Duodenal mucosa (tissue), 2 donors: ENCODE results near the gene CLRN1.

Experiments used
- H3K27ac ChIP-seq: one replicate; pipeline ENCODE4 v1.7.0; 2013; ENCODE audit warnings: low read depth, low read length
- H3K27me3 ChIP-seq, 2 donors: one replicate each; pipeline ENCODE4 v1.7.0; 2013; ENCODE audit warnings: low read length in 2 of 2, control low read depth in 1 of 2; ENCODE audit not compliant: insufficient read depth in 2 of 2, control insufficient read depth in 1 of 2
- H3K36me3 ChIP-seq, 2 donors: one replicate each; pipeline ENCODE4 v1.7.0; 2013; ENCODE audit warnings: low read length in 2 of 2, control low read depth in 1 of 2; ENCODE audit not compliant: insufficient read depth in 2 of 2, control insufficient read depth in 1 of 2
- H3K4me1 ChIP-seq, 2 donors: one replicate each; pipeline ENCODE4 v1.7.0; 2013; ENCODE audit warnings: low read length in 2 of 2, control low read depth in 1 of 2; ENCODE audit not compliant: insufficient read depth in 2 of 2, control insufficient read depth in 1 of 2
- H3K4me3 ChIP-seq, 2 donors: one replicate each; pipeline ENCODE4 v1.7.0; 2013; ENCODE audit warnings: low read length in 2 of 2, low read depth in 1 of 2
- H3K9ac ChIP-seq, 2 donors: one replicate each; pipeline ENCODE4 v1.7.0; 2013; ENCODE audit warnings: low read length in 2 of 2, low read depth in 1 of 2
- H3K9me3 ChIP-seq, 2 donors: one replicate each; pipeline ENCODE4 v1.7.0; 2013; ENCODE audit warnings: low read length in 2 of 2, control low read depth in 1 of 2; ENCODE audit not compliant: control insufficient read depth in 1 of 2

CLRN1 gene

DNA sequence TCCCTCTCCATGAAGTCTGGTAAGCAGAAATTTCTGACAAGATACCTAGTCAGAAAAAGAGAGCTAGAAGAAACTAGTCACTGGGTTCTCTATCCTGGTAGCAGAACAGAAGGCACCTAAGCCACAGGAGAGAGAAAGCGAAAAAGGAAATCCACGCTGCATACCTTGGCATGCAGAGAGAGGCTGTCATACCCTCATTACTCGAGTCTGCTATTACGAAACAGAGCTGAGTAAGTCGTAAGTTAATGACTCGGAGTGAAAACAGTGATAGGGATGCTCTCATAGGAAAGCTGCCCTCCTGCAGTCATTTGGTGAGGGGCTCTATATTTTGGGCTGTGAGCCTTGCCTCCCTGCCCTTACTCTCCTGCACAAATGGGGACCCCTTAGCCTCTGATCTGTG lies 16.2 kb downstream of the CLRN1 start:
- no peak overlapping the region for H3K27ac ChIP-seq
- H3K9me3 ChIP-seq, result no peaks in the 10 kb centered on the region
- no peak overlapping the region for H3K4me3 ChIP-seq
- no peaks in the 10 kb centered on the region for H3K36me3 ChIP-seq
- no peaks in the 10 kb centered on the region for H3K27me3 ChIP-seq
- H3K4me1 ChIP-seq, result no peaks in the 10 kb centered on the region
- no peak overlapping the region for H3K9ac ChIP-seq

- Histone ChIP-seq H3K4me3 (no peak overlapping the region), H3K4me1 (no peaks in the 10 kb centered on the region), H3K36me3 (no peaks in the 10 kb centered on the region), H3K27me3 (no peaks in the 10 kb centered on the region), H3K27ac (no peak overlapping the region), H3K9ac (no peak overlapping the region), H3K9me3 (no peaks in the 10 kb centered on the region)
Observed at GRCh38 chr3:150951923-150952322, 20.6 kb downstream of the CLRN1 start.

GRCh38 chr3:150945226-150946032 lies 27.1 kb downstream of the CLRN1 start:
- H3K4me3 ChIP-seq, result no peak overlapping the region
- H3K9ac ChIP-seq, result no peak overlapping the region
- no peaks in the 10 kb centered on the region for H3K4me1 ChIP-seq
- no peaks in the 10 kb centered on the region for H3K36me3 ChIP-seq
- no peaks in the 10 kb centered on the region for H3K27me3 ChIP-seq
- H3K9me3 ChIP-seq, result no peaks in the 10 kb centered on the region
- H3K27ac ChIP-seq, result no peak overlapping the region

- Histone ChIP-seq H3K4me3 (no peak overlapping the region), H3K9ac (no peak overlapping the region), H3K4me1 (no peaks in the 10 kb centered on the region)
Observed at GRCh38 chr3:150942221-150942620, 30.3 kb downstream of the CLRN1 start.

DNA sequence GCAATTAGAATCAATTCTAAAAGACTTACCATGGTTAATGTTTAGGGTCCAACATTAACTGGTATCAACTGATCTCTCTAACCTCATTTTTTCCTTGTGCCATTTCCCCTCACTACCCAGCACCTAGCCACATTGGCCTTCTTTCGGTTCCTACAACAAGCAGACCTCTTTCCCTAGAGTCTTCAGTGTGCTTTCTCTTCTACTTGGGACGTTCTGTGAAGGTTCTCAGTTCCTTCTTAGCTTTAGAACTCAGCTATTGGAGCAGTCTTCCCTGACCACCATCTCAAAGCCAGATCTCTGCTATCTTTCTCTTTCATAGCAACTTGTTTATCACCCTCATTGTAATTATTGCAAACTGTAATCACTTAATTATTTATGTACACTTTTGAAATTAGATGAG lies 35.8 kb downstream of the CLRN1 start:
- Histone ChIP-seq H3K4me1 (no peaks in the 10 kb centered on the region), H3K36me3 (no peaks in the 10 kb centered on the region), H3K9me3 (no peaks in the 10 kb centered on the region), H3K4me3 (no peak overlapping the region), H3K9ac (no peak overlapping the region), H3K27ac (no peak overlapping the region), H3K27me3 (no peaks in the 10 kb centered on the region)

More at GRCh38 chr3:150942221-150942620, 30.3 kb downstream of the CLRN1 start:
- Histone ChIP-seq H3K27ac (no peak overlapping the region), H3K9me3 (no peaks in the 10 kb centered on the region), H3K27me3 (no peaks in the 10 kb centered on the region), H3K36me3 (no peaks in the 10 kb centered on the region)

DNA sequence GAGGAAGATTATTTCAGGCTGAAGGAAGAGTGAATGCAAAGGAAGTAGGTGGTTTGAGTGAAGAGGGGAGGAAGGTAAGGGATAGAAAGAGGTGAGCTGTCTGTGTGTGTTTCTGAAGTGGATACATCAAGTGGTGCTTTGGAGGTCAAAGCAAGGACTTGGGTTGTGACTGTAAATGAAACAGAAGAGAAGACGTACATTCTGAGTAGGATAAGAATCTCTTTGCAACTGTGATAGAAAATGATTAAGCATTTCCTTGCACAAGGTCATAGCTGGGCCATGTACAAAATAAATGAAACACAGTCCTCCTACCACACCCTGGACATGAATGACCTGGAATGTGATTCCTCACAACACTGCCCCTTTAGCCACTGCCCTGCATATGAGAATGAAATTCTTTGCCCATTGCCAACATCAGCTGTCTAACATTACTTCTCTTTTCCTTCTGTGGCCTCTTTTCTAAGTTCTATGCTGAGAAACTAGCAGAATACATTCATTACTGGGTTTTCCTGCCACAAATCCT lies 39.0 kb downstream of the CLRN1 start:
- Histone ChIP-seq H3K4me1 (no peaks in the 10 kb centered on the region), H3K4me3 (no peak overlapping the region), H3K27ac (no peak overlapping the region), H3K9me3 (no peaks in the 10 kb centered on the region), H3K9ac (no peak overlapping the region), H3K36me3 (no peaks in the 10 kb centered on the region), H3K27me3 (no peaks in the 10 kb centered on the region)

GRCh38 chr3:150931745-150932144 lies 40.8 kb downstream of the CLRN1 start:
- H3K27me3 ChIP-seq, result no peaks in the 10 kb centered on the region
- H3K9me3 ChIP-seq, result no peaks in the 10 kb centered on the region
- no peaks in the 10 kb centered on the region for H3K36me3 ChIP-seq
- no peak overlapping the region for H3K4me3 ChIP-seq
- H3K9ac ChIP-seq, result no peak overlapping the region
- H3K4me1 ChIP-seq, result no peaks in the 10 kb centered on the region
- H3K27ac ChIP-seq, result no peak overlapping the region

DNA sequence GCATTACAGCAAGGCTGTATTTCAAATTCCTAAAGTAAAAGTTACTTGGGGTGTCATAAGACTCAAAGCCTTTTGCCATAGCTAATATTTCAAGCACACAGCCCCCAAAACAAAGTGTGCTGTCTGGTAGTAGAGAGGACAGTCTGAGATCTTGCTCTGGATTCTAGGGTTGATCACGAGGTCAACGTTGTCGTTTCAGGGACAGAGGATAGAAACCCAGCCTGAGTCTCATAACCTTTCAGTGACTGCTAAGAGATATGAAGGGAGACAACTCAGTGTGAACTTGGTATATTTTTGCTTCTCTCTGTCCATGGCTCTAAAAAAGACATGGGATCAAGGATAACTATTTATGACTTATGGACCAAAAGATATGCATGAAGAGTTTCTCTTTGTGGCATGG lies 41.7 kb downstream of the CLRN1 start:
- H3K27ac ChIP-seq, result no peak overlapping the region
- H3K4me3 ChIP-seq, result no peak overlapping the region
- H3K9me3 ChIP-seq, result no peaks in the 10 kb centered on the region
- no peaks in the 10 kb centered on the region for H3K4me1 ChIP-seq
- H3K36me3 ChIP-seq, result no peaks in the 10 kb centered on the region
- H3K27me3 ChIP-seq, result no peaks in the 10 kb centered on the region
- H3K9ac ChIP-seq, result no peak overlapping the region

DNA sequence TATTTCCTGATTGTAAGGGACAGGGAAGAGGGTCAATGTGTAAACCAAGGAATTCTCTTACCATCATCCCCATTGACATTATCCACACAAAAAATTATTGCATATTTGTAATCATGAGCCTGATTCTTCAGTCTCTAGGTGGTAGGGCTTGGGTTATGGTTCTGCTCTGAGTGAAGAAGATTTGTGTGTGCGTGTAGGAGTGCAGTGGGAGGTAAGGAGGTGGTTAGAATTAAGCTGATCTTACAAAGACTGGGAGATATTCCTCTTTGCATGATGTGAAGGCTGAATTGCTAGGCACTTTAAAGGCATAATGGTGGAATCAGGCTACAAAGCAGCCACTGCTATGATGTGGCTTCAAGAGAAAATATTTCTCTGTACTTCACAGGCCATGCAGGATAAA lies 44.3 kb downstream of the CLRN1 start:
- Histone ChIP-seq H3K9ac (no peak overlapping the region), H3K36me3 (no peaks in the 10 kb centered on the region), H3K9me3 (no peaks in the 10 kb centered on the region), H3K27me3 (no peaks in the 10 kb centered on the region), H3K4me1 (no peaks in the 10 kb centered on the region), H3K27ac (no peak overlapping the region), H3K4me3 (no peak overlapping the region)

DNA sequence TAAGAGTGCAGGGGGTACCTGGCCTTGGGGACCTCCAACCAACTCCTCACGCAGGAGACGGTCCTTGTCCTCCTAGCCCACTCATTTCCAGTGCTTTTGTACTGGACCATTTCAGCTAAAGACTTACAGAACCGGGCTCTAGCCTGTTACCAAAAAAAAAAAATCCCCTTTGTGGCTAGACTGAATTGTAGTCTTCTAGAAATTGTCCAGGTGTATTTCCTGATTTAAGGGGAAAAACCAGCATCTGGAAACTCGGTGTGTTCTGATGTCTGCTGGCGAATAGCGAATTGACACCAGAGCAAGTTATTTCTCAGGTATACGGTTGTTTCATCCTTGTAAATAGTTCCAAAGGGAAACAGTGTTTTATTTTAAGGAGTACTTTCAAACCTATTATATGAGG lies 46.2 kb downstream of the CLRN1 start:
- no peak overlapping the region for H3K27ac ChIP-seq
- H3K9me3 ChIP-seq, result no peaks in the 10 kb centered on the region
- no peak overlapping the region for H3K9ac ChIP-seq
- H3K36me3 ChIP-seq, result no peaks in the 10 kb centered on the region
- H3K4me3 ChIP-seq, result no peak overlapping the region
- H3K27me3 ChIP-seq, result peaks cover 0 to under 1% of the 10 kb centered on the region in 2 donors
- H3K4me1 ChIP-seq, result no peaks in the 10 kb centered on the region
